Measurements from ENCODE around the gene SPRR5.

- no peak for TF ChIP-seq POLR2A (IDR thresholded peaks at IDR 0.05; ENCODE audit: low read length)
- no peak for TF ChIP-seq GATA1 (IDR thresholded peaks at IDR 0.05; ENCODE audit: low read depth, low read length)
Measured at GRCh38 chr1:152933196-152933595, 13.8 kb upstream of the SPRR5 start.
